Neuronal stem cell (in vitro differentiated cells): ENCODE measurements around the gene SOAT2.
A peak's percentile ranks its signal among the peaks of the same experiment; 100 is the strongest.

Source experiments
- DNase-seq: peaks from one replicate; pipeline ENCODE4 v3.0.0-alpha.2; 2013; ENCODE audit warnings: low spot score
- H2AFZ ChIP-seq: one replicate; pipeline ENCODE4 v1.6.1; 2013; ENCODE audit warnings: mild to moderate bottlenecking, low read length, inconsistent platforms
- H2AK5ac ChIP-seq: 2 replicates; pipeline ENCODE4 v1.6.1; 2013; ENCODE audit warnings: low read depth, mild to moderate bottlenecking, inconsistent platforms, low read length, moderate library complexity, mixed read lengths
- H2BK120ac ChIP-seq: 2 replicates; pipeline ENCODE4 v1.6.1; 2013; ENCODE audit warnings: low read depth, mild to moderate bottlenecking, inconsistent platforms, low read length, moderate library complexity, mixed read lengths
- H2BK12ac ChIP-seq: one replicate; pipeline ENCODE4 v1.6.1; 2013; ENCODE audit warnings: low read length, inconsistent platforms
- H2BK15ac ChIP-seq: 2 replicates; pipeline ENCODE4 v1.6.1; 2013; ENCODE audit warnings: mild to moderate bottlenecking, low read length, inconsistent platforms, mixed read lengths
- H2BK5ac ChIP-seq: one replicate; pipeline ENCODE4 v1.6.1; 2013; ENCODE audit warnings: inconsistent platforms, mild to moderate bottlenecking, low read length, moderate library complexity
- H3K14ac ChIP-seq: one replicate; pipeline ENCODE4 v1.6.1; 2013; ENCODE audit warnings: low read length, inconsistent platforms
- H3K18ac ChIP-seq: 2 replicates; pipeline ENCODE4 v1.6.1; 2013; ENCODE audit warnings: low read length, inconsistent platforms
- H3K23ac ChIP-seq: 2 replicates; pipeline ENCODE4 v1.6.1; 2013; ENCODE audit warnings: low read depth, mild to moderate bottlenecking, mixed read lengths, low read length, inconsistent platforms; ENCODE audit not compliant: poor library complexity
- H3K27ac ChIP-seq: replicated peaks from 3 replicates; pipeline ENCODE4 v1.5.1; 2013; ENCODE audit warnings: low read length, inconsistent platforms
- H3K27me3 ChIP-seq, 3 experiments: 2 replicates each; pipeline ENCODE4 v1.6.1; 2013; ENCODE audit warnings: low read length in 3 of 3, mild to moderate bottlenecking in 2 of 3, inconsistent platforms in 1 of 3, low read depth in 1 of 3, mixed read lengths in 1 of 3, moderate library complexity in 1 of 3; ENCODE audit not compliant: control insufficient read depth in 3 of 3, insufficient read depth in 3 of 3
- H3K36me3 ChIP-seq, 2 donors: replicated peaks in 1 of 2; 2 replicates each; pipeline ENCODE4 v1.6.1; 2013; ENCODE audit warnings: low read length in 2 of 2; ENCODE audit not compliant: control insufficient read depth in 2 of 2, insufficient read depth in 2 of 2
- H3K4ac ChIP-seq: 2 replicates; pipeline ENCODE4 v1.6.1; 2013; ENCODE audit warnings: inconsistent platforms, mild to moderate bottlenecking, low read length, moderate library complexity
- H3K4me1 ChIP-seq, 2 donors: 1 replicate in 1 of 2; 2 replicates in 1 of 2; pipeline ENCODE4 v1.6.1; 2013; ENCODE audit warnings: low read length in 2 of 2, low read depth in 1 of 2; ENCODE audit not compliant: control insufficient read depth in 2 of 2, insufficient read depth in 1 of 2
- H3K4me2 ChIP-seq: one replicate; pipeline ENCODE4 v1.6.1; 2013; ENCODE audit warnings: mild to moderate bottlenecking, low read length, inconsistent platforms; ENCODE audit not compliant: insufficient read depth, poor library complexity, severe bottlenecking
- H3K4me3 ChIP-seq, 2 donors: 2 replicates each; pipeline ENCODE4 v1.5.1; 2013; ENCODE audit warnings: low read length in 2 of 2, mild to moderate bottlenecking in 2 of 2, inconsistent platforms in 1 of 2, moderate library complexity in 1 of 2
- H3K79me1 ChIP-seq: one replicate; pipeline ENCODE4 v1.6.1; 2013; ENCODE audit warnings: low read depth, mild to moderate bottlenecking, inconsistent platforms, low read length, moderate library complexity
- H3K9ac ChIP-seq: one replicate; pipeline ENCODE4 v1.6.1; 2013; ENCODE audit warnings: mild to moderate bottlenecking, low read depth, low read length, inconsistent platforms; ENCODE audit not compliant: poor library complexity
- H3K9me3 ChIP-seq, 2 donors: replicated peaks in 1 of 2; 2 replicates each; pipeline versions ENCODE3 to v1.6.1; 2013; ENCODE audit warnings: low read length in 2 of 2, mild to moderate bottlenecking in 2 of 2, inconsistent platforms in 1 of 2, low read depth in 1 of 2, mixed read lengths in 1 of 2, moderate library complexity in 1 of 2; ENCODE audit not compliant: control insufficient read depth in 2 of 2, insufficient read depth in 1 of 2
- H4K8ac ChIP-seq: one replicate; pipeline ENCODE4 v1.6.1; 2013; ENCODE audit warnings: low read depth, mild to moderate bottlenecking, inconsistent platforms, low read length, moderate library complexity
- H4K91ac ChIP-seq: one replicate; pipeline ENCODE4 v1.6.1; 2013; ENCODE audit warnings: low read length, low read depth, mild to moderate bottlenecking, inconsistent platforms; ENCODE audit not compliant: poor library complexity
- WGBS, 2 donors: extraction: QIAGEN DNeasy Blood & Tissue Kit; methylation state at CpG; one replicate each; pipeline ENCODE4 v1.1.7; 2013; ENCODE audit warnings: missing lambda C conversion rate in 2 of 2, mixed read lengths in 1 of 2; ENCODE audit not compliant: insufficient read length in 2 of 2, insufficient replicate concordance in 1 of 2; ENCODE audit errors: extremely low coverage in 2 of 2; 5-methylcytosine and 5-hydroxymethylcytosine counted together

The SOAT2 gene

GRCh38 chr12:53100466-53101151, 2.7 kb upstream of the SOAT2 start:
- Histone ChIP-seq H3K27ac (no peak overlapping the region), H3K27me3 (peaks cover 4 to 50% (median 31%) of the 10 kb centered on the region in 3 experiments), H3K14ac (no peak overlapping the region), H3K36me3 (no peaks in the 10 kb centered on the region), H3K4me3 (no peak overlapping the region), H3K18ac (no peak overlapping the region), H2BK15ac (no peak overlapping the region), H3K4me1 (peaks cover 22 to 30% of the 10 kb centered on the region in 2 donors), H2BK120ac (no peak overlapping the region), H3K9me3 (no peaks in the 10 kb centered on the region), H2AFZ (no peak overlapping the region), H2BK5ac (no peak overlapping the region), H3K4me2 (no peak overlapping the region), H2AK5ac (no peak overlapping the region), H4K91ac (no peak overlapping the region), H3K4ac (no peak overlapping the region), H2BK12ac (no peak overlapping the region), H3K9ac (no peak overlapping the region), H4K8ac (no peak overlapping the region), H3K79me1 (no peaks in the 10 kb centered on the region), H3K23ac (no peak overlapping the region)
- no peak for DNase-seq
- no CpG with 5 or more reads among the region's 13 CpGs for WGBS, 2 donors

- H3K4me3 ChIP-seq, result no peak overlapping the region
- H3K27ac ChIP-seq, result no peak overlapping the region
- no peak overlapping the region for H2BK120ac ChIP-seq
- no peak overlapping the region for H2BK12ac ChIP-seq
- no peak overlapping the region for H4K91ac ChIP-seq
- H2AFZ ChIP-seq, result no peak overlapping the region
- no peak overlapping the region for H2AK5ac ChIP-seq
- no peaks in the 10 kb centered on the region for H3K9me3 ChIP-seq
- no peak overlapping the region for H3K9ac ChIP-seq
- H3K4me1 ChIP-seq, result peaks cover 18 to 30% of the 10 kb centered on the region in 2 donors
- no peak overlapping the region for H3K14ac ChIP-seq
- H3K79me1 ChIP-seq, result no peaks in the 10 kb centered on the region
- no peak for DNase-seq
- no peak overlapping the region for H2BK15ac ChIP-seq
- H3K18ac ChIP-seq, result no peak overlapping the region
- no CpG with 5 or more reads among the region's 7 CpGs for WGBS, 2 donors
- H3K27me3 ChIP-seq, result peaks cover 4 to 49% (median 27%) of the 10 kb centered on the region in 3 experiments
- no peaks in the 10 kb centered on the region for H3K36me3 ChIP-seq
- no peak overlapping the region for H4K8ac ChIP-seq
- no peak overlapping the region for H3K4ac ChIP-seq
- no peak overlapping the region for H2BK5ac ChIP-seq
- no peak overlapping the region for H3K23ac ChIP-seq
- H3K4me2 ChIP-seq, result no peak overlapping the region
Observed at GRCh38 chr12:53101266-53101665, 2.0 kb upstream of the SOAT2 start.

- Histone ChIP-seq H3K27me3 (peaks cover 4 to 40% (median 22%) of the 10 kb centered on the region in 3 experiments), H3K36me3 (no peaks in the 10 kb centered on the region), H3K27ac (no peak overlapping the region), H3K79me1 (no peaks in the 10 kb centered on the region), H3K18ac (peak overlapping the region; percentile 39), H2BK5ac (no peak overlapping the region), H3K9me3 (no peaks in the 10 kb centered on the region), H2BK12ac (no peak overlapping the region), H2AFZ (no peak overlapping the region), H3K4ac (no peak overlapping the region), H2AK5ac (peak overlapping the region; percentile 63), H2BK15ac (no peak overlapping the region), H3K4me1 (peaks cover 11 to 30% of the 10 kb centered on the region in 2 donors), H4K8ac (no peak overlapping the region), H3K14ac (peak overlapping the region; percentile 65), H3K4me3 (no peak overlapping the region), H3K23ac (no peak overlapping the region), H4K91ac (no peak overlapping the region), H2BK120ac (no peak overlapping the region), H3K9ac (peak overlapping the region; percentile 13), H3K4me2 (no peak overlapping the region)
- no CpG with 5 or more reads among the region's 12 CpGs for WGBS, 2 donors
- no peak for DNase-seq
Observed at GRCh38 chr12:53101931-53102781, 1.1 kb upstream of the SOAT2 start.

- Histone ChIP-seq H3K4me1 (peaks cover 8 to 23% of the 10 kb centered on the region in 2 donors), H2BK120ac (no peak overlapping the region), H3K14ac (no peak overlapping the region), H4K8ac (no peak overlapping the region), H3K18ac (no peak overlapping the region), H2BK5ac (no peak overlapping the region), H3K9ac (no peak overlapping the region), H3K4me3 (no peak overlapping the region), H2BK15ac (no peak overlapping the region), H2AFZ (no peak overlapping the region), H3K23ac (no peak overlapping the region), H2AK5ac (no peak overlapping the region), H3K9me3 (no peaks in the 10 kb centered on the region), H3K27ac (no peak overlapping the region), H3K79me1 (no peaks in the 10 kb centered on the region), H3K36me3 (no peaks in the 10 kb centered on the region), H4K91ac (no peak overlapping the region), H3K4me2 (no peak overlapping the region), H3K27me3 (peaks cover 0 to 23% (median 5%) of the 10 kb centered on the region in 3 experiments), H2BK12ac (no peak overlapping the region), H3K4ac (no peak overlapping the region)
- no CpG with 5 or more reads among the region's 3 CpGs for WGBS, 2 donors
- no peak for DNase-seq
Observed at GRCh38 chr12:53103860-53104305, 597 bp downstream of the SOAT2 start.
